Large intestine (tissue), 3 donors: ENCODE data around the gene ST6GALNAC4. TPM values are rescaled to one million over a fixed set of nuclear protein-coding genes. Genes with fewer than 3 reads are reported as not detected.

Experiments used
- DNase-seq, 2 donors: peaks; one replicate each; pipeline versions ENCODE4 v3.0.0 to v3.0.0-alpha.2; 2013
- H3K27ac ChIP-seq: one replicate; pipeline ENCODE4 v1.5.1; 2013; ENCODE audit warnings: low read length
- H3K27me3 ChIP-seq: 2 replicates; pipeline ENCODE4 v1.6.1; 2013; ENCODE audit warnings: low read length; ENCODE audit not compliant: control insufficient read depth, insufficient read depth
- H3K36me3 ChIP-seq: 2 replicates; pipeline ENCODE4 v1.6.1; 2013; ENCODE audit warnings: low read length; ENCODE audit not compliant: control insufficient read depth, insufficient read depth
- H3K4me1 ChIP-seq: one replicate; pipeline ENCODE4 v1.6.1; 2013; ENCODE audit warnings: low read length; ENCODE audit not compliant: control insufficient read depth, insufficient read depth
- H3K4me3 ChIP-seq: one replicate; pipeline ENCODE4 v1.5.1; 2013; ENCODE audit warnings: low read length
- H3K9me3 ChIP-seq: one replicate; pipeline ENCODE4 v1.6.1; 2013; ENCODE audit warnings: mild to moderate bottlenecking, low read depth, low read length, moderate library complexity; ENCODE audit not compliant: control insufficient read depth
- WGBS: methylation state at CpG from one replicate; pipeline ENCODE4 v1.1.5; 2013; ENCODE audit warnings: low lambda C conversion rate; ENCODE audit not compliant: insufficient coverage; 5-methylcytosine and 5-hydroxymethylcytosine counted together
- polyA plus RNA-seq: library from polyadenylated mRNA; unstranded; fragments of 120-200 nt; gene quantifications from one replicate; pipeline ENCODE4 v1.2.1, GENCODE V29; 2013

Gene ST6GALNAC4
- polyA plus RNA-seq, 1 donor: 10.4 TPM

DNA sequence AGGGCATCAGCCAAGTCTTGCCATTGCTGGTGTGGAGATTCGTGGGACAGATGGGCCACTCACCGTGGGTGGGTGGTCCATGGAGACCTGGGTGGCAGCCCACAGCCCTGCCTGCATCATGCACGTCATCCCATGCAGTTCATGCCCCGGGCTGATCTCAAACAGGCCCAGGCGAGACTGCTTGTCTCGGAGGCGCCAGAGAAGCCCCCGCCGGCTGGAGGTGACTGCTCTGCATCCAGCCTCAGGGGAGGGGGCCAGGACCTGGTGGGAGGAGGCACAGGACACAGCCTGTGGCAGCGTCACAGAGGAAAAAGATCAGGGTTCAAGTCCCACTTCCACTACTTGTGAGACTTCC lies 12.8 kb upstream of the ST6GALNAC4 start:
- H3K4me1 ChIP-seq: peaks cover 25% of the 10 kb centered on the region
- H3K27ac ChIP-seq: no peak overlapping the region
- H3K9me3 ChIP-seq: peaks cover 3% of the 10 kb centered on the region
- H3K4me3 ChIP-seq: no peak overlapping the region
- peaks cover 67% of the 10 kb centered on the region for H3K27me3 ChIP-seq
- H3K36me3 ChIP-seq: no peaks in the 10 kb centered on the region
- no CpG with 5 or more reads among the region's 10 CpGs for WGBS
- DNase-seq: no peak

DNA sequence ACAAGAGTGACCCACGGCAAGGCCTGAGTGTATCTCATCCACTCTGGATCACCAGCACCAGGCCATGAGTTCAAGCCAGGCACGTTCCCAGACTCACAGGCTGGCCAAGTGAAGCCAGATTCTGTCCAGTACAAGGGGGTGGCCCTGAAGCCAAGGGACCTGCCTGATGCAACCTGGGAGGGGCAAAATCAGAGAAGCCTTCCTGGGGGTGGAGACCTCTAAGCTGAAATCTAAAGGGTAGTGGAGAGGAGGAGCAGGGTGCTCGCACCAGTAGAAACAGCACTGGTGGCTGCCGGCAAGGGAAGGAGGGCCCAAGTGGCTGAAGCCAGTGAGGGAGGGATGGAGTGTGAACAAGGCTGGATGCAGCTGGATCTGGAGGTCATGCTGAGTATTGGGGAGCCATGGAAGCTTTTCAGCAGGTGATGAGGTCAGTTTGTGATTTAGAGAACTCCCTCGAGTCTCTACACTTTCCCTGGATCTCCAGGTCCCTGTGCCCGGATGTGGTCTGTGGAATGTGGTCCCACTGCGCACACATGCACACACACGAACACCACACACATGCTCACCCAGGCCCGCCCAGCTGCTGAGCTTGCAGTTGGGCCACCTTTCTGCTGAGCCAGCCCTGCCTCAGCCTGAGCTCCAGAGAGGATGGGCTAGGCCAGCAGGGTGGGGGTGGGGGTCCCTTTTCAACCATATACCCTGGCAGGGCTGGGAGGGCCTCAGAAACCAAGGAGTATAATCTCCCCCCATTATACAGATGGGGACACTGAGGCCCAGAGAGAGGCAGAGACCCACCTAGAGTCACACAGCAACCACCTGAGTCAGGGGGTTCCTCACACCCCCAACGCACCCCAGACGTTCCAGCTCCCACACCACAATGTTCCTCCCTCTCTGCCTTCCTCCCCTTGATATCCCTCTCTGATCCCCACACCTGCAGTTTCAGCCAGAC lies 12.1 kb upstream of the ST6GALNAC4 start:
- H3K27ac ChIP-seq: no peak overlapping the region
- no peaks in the 10 kb centered on the region for H3K36me3 ChIP-seq
- H3K9me3 ChIP-seq: peaks cover 3% of the 10 kb centered on the region
- H3K4me3 ChIP-seq: no peak overlapping the region
- no peak for DNase-seq
- no CpG with 5 or more reads among the region's 11 CpGs for WGBS
- peaks cover 69% of the 10 kb centered on the region for H3K27me3 ChIP-seq
- peaks cover 25% of the 10 kb centered on the region for H3K4me1 ChIP-seq

DNA sequence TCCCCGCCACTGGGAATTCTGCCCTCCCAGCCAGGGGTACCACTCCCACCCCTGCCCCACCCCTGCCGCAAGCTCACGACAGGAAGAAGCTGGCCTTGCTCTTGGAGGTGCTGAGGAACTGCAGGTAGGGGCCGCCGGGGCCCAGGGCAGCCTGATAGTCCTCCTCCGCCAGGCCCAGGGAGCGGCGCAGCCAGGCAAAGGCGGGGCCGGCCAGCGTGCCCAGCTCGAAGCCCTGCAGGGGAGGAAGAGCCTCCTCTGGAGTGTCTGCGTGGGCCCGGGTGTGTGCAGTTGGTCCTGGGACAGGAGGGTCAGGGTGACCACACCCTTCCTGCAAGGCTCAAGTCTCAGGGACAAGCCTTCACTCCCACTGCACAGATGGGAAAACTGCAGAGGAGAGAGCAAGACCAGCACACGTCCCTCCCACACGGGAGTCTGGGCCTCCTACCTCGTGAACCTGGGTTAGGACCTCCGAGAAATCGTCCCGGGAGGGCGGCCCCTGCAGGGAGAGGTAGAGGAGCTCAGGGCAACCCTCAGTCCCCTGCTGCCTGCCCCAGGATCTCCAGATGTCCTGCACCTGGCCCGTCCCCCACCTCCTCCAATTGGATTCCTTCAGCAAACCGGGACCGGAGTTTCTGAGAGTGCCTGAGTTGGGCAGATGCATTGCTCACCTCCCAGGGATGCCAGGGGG lies 11.3 kb upstream of the ST6GALNAC4 start:
- H3K27ac ChIP-seq: no peak overlapping the region
- WGBS: no CpG with 5 or more reads among the region's 24 CpGs
- peaks cover 3% of the 10 kb centered on the region for H3K9me3 ChIP-seq
- no peaks in the 10 kb centered on the region for H3K36me3 ChIP-seq
- DNase-seq: no peak
- H3K27me3 ChIP-seq: peaks cover 77% of the 10 kb centered on the region
- peak overlapping the region; percentile 23 for H3K4me3 ChIP-seq
- peaks cover 25% of the 10 kb centered on the region for H3K4me1 ChIP-seq

DNA sequence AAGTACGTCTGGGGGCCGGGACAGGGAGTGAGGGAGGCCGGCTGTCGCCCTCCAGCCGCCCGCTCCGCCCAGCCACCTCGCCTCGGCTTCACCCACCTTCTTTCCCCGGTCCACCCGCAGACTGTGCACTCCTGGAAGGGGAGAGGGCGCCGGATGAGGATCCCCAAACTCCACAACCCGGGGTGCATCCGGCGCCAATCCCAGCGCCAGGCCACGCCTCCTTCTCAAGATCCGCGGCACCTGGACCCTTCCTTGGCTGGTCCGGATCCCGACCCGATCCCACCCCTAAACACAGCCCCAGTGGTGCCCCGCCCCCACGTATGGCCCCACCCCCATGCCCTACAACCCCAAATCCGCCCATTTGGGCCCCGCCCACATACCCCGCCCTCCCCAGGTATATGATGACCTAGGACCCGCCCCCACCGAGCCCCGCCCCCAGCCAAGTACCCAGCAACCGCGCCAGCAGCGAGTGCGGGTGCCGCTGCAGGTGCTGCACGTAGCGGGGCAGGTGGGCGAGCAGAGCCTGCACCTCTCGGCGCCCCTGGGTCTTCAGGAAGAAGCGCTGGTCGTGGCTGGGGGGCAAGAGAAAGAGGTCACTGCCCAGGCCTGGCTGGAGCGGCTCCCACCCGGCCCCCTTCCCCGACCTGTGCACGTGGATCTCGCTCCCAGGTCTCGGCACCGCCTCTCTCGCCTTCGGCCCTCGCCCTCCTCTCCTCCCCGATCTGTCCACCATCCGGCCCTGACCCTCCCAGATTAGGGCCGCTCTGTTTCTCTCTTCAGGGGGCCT lies 10.6 kb upstream of the ST6GALNAC4 start:
- Histone ChIP-seq H3K4me3 (peak overlapping the region; percentile 23), H3K27ac (no peak overlapping the region), H3K36me3 (no peaks in the 10 kb centered on the region), H3K27me3 (peaks cover 81% of the 10 kb centered on the region), H3K4me1 (peaks cover 25% of the 10 kb centered on the region), H3K9me3 (peaks cover 3% of the 10 kb centered on the region)
- DNase-seq: no peak
- WGBS: no CpG with 5 or more reads among the region's 56 CpGs

DNA sequence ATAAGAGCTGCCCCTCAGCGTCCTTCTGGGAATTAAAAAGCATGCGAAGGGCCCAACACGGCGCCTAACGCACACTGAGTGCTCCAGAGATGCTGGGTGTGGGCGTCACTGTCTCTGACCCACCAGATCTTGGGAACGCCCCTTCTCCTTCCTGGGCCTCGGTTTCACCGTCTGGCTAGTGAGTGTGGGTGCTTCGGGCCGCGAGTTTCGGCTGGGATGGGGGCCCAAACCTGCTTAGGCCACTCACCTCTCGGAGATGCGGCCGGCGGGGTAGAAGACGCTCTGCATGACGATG lies 10.0 kb upstream of the ST6GALNAC4 start:
- H3K9me3 ChIP-seq: peaks cover 3% of the 10 kb centered on the region
- no peak for DNase-seq
- H3K4me3 ChIP-seq: peak overlapping the region; percentile 21
- H3K27me3 ChIP-seq: peaks cover 85% of the 10 kb centered on the region
- H3K36me3 ChIP-seq: no peaks in the 10 kb centered on the region
- no CpG with 5 or more reads among the region's 19 CpGs for WGBS
- peaks cover 27% of the 10 kb centered on the region for H3K4me1 ChIP-seq
- no peak overlapping the region for H3K27ac ChIP-seq

DNA sequence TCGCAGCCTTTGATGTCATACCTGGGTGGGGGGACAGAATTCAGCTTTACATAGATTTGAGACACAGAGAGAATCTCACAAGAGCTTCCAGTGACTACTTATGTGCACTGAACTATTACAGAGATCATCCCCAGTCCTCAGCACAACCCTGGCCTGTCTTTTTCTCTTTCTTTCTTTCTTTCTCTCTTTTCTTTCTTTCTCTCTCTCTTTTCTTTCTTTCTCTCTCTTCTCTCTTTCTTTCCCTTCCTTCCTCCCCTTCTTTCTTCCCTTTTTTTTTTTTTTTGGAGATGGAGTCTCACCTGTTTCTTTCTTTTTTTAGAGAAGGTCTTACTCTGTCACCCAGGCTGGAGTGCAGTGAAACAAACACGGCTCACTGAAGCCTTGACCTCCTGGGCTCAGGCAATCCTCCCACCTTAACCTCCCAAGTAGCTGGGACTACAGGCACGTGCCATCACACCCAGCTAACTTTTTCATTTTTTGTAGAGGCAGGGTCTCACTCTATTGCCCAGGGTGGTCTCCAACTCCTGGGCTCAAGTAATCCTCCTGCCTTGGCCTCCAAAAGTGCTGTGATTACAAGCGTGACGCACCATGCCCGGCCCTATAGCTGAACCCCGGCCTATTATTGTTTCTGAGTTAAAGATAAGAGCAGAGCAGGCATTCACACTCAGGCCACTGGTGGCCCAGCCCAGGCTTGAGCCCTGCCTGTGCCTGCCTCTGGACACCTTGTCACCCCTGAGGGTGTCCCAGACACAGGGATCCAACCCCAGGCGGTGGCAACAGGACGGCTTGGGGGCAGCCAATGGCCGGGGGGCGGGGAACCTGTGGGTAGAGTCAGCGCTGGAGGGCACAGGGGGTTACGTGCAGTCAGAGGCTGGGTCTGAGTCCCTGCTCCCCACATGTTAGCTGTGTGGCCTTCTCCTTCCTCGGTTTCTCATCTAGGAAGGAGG lies 9.4 kb upstream of the ST6GALNAC4 start:
- no peak for DNase-seq
- H3K36me3 ChIP-seq: no peaks in the 10 kb centered on the region
- peaks cover 83% of the 10 kb centered on the region for H3K27me3 ChIP-seq
- no peak overlapping the region for H3K4me3 ChIP-seq
- H3K27ac ChIP-seq: no peak overlapping the region
- H3K9me3 ChIP-seq: peaks cover 6% of the 10 kb centered on the region
- no CpG with 5 or more reads among the region's 14 CpGs for WGBS
- peaks cover 28% of the 10 kb centered on the region for H3K4me1 ChIP-seq

DNA sequence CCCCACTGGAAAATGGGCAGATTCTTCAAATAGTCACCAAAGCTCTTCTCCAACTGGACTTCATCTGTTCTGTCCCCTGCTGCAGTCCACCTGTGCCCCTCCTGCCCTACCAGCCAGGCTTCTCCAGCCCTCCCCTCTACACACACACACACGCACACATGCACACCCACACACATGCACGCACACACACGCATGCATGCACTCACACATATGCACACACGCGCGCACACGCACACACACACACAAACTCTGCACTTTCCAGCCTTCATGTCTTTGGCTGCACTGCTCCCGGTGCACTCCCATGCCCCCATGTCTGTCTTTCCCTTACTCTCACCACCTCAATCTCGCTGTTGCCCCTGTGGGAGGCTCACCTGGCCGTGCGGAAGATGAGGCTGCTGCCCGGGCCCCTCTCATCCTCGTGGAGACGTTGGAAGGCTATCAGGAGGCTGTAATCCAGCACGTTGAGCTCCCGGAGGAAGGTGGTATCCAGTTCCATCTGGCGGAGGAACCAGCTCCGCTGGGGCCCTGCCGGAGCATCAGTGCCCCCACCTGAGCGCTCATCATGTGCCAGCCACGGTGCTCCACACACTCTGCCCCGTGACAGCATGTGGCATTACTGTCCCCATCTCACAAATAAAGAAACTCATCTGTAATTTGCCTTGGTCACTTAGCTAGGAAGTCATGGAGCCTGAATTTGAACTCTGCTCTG lies 8.0 kb upstream of the ST6GALNAC4 start:
- Histone ChIP-seq H3K36me3 (no peaks in the 10 kb centered on the region), H3K9me3 (peaks cover 6% of the 10 kb centered on the region), H3K4me1 (peaks cover 22% of the 10 kb centered on the region), H3K4me3 (no peak overlapping the region), H3K27ac (no peak overlapping the region), H3K27me3 (peaks cover 69% of the 10 kb centered on the region)
- no peak for DNase-seq
- WGBS: no CpG with 5 or more reads among the region's 22 CpGs

DNA sequence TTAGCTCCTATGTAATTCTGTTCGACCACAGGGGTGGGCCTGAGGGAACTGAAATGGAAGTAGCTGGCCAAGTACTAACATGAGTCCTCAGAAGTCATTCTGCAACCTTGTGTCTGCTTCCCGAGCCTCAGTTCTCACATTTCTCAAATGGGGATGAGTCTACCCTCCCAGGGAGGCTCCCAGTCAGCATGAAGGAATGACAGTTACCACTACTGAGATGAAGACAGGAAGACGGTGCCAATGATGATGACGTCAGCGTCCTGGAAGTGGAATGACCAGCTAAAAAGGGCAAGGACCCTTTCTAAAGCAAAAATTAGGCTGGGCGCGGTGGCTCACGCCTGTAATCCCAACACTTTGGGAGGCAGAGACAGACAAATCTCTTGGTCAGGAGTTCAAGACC lies 6.9 kb upstream of the ST6GALNAC4 start:
- no peak for DNase-seq
- WGBS: no CpG with 5 or more reads among the region's 8 CpGs
- Histone ChIP-seq H3K27me3 (peaks cover 58% of the 10 kb centered on the region), H3K4me1 (peaks cover 22% of the 10 kb centered on the region), H3K4me3 (no peak overlapping the region), H3K36me3 (no peaks in the 10 kb centered on the region), H3K9me3 (peaks cover 6% of the 10 kb centered on the region), H3K27ac (no peak overlapping the region)

DNA sequence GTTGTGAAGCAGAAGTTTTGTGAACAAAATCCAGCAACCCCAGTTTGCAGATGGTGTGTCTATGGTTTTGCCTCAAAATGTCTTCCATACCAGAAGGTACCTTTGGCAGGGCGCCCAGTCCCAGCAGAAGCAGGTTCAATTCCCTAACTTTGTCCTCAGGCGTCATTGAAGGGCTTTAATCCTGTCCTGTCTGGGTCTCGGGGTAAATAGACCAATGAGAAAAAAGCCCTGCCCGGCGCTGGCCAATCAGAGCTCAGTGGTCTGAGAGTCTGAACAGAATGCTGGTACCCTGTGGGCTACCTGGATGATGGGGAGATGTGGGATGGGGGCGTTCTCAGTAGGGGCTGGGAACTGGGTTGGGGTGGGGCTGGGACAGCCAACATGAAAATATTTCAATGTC lies 6.2 kb upstream of the ST6GALNAC4 start:
- Histone ChIP-seq H3K4me1 (peaks cover 19% of the 10 kb centered on the region), H3K27ac (no peak overlapping the region), H3K36me3 (no peaks in the 10 kb centered on the region), H3K4me3 (no peak overlapping the region), H3K9me3 (peaks cover 6% of the 10 kb centered on the region), H3K27me3 (peaks cover 51% of the 10 kb centered on the region)
- DNase-seq: no peak
- WGBS: no CpG with 5 or more reads among the region's 6 CpGs
